SK-N-SH (cell line): ENCODE results near the gene ARSH. TPM values are rescaled to one million over a fixed set of nuclear protein-coding genes. Genes with fewer than 3 reads are reported as not detected.

Experiments used
- CTCF ChIA-PET: fragments of 300-600, 350-600 bp; formaldehyde crosslinking; extraction: SDS; loops from one replicate; lab custom pipeline; 2021; lab: Yijun Ruan, JAX
- POLR2A ChIA-PET: fragments of 350-600 bp; sonication (Branson Sonifier 250); formaldehyde crosslinking; extraction: SDS; loops from one replicate; lab custom pipeline; 2020; ENCODE audit warnings: antibody characterized with exemption, inconsistent platforms; lab: Yijun Ruan, JAX
- DNase-seq: peaks from one replicate; pipeline ENCODE4 v3.0.0; 2012
- H2AFZ ChIP-seq: fragments of 200-600 bp; sonication (generic); 2 replicates; pipeline ENCODE4 v1.8.1; 2016; ENCODE audit warnings: antibody characterized with exemption, mild to moderate bottlenecking, low read depth
- H3F3A ChIP-seq: fragments of 200-600 bp; sonication (generic); replicated peaks from 2 replicates; pipeline ENCODE3; 2016; ENCODE audit warnings: antibody characterized with exemption, mild to moderate bottlenecking; ENCODE audit not compliant: insufficient read depth
- H3K27ac ChIP-seq, 2 experiments: fragments of 200-500 bp in 1 of 2; fragments of 200-600 bp in 1 of 2; sonication (Bioruptor generic) in 1 of 2; sonication (generic), shearing (Covaris generic) in 1 of 2; 2 replicates each; pipeline versions ENCODE4 v1.5.1 to v1.6.1; 2014 to 2016; ENCODE audit warnings: low read depth in 2 of 2, inconsistent platforms in 1 of 2, low read length in 1 of 2, mild to moderate bottlenecking in 1 of 2, mixed read lengths in 1 of 2
- H3K27me3 ChIP-seq: fragments of 200-600 bp; sonication (generic), shearing (Covaris generic); 2 replicates; pipeline ENCODE4 v1.6.1; 2016; ENCODE audit warnings: mixed run types; ENCODE audit not compliant: insufficient read depth
- H3K36me3 ChIP-seq, 2 experiments: fragments of 200-500 bp in 1 of 2; fragments of 200-600 bp in 1 of 2; sonication (Bioruptor generic) in 1 of 2; sonication (generic) in 1 of 2; replicated peaks in 1 of 2; 2 replicates each; pipeline versions ENCODE3 to v1.5.1; 2014 to 2016; ENCODE audit warnings: low read length in 1 of 2, mild to moderate bottlenecking in 1 of 2; ENCODE audit not compliant: insufficient read depth in 2 of 2, control insufficient read depth in 1 of 2
- H3K4me1 ChIP-seq, 2 experiments: fragments of 200-500 bp in 1 of 2; fragments of 200-600 bp in 1 of 2; sonication (Bioruptor generic) in 1 of 2; sonication (generic), shearing (Covaris generic) in 1 of 2; 2 replicates each; pipeline versions ENCODE4 v1.5.1 to v1.6.1; 2014 to 2016; ENCODE audit warnings: low read depth in 1 of 2, low read length in 1 of 2, mixed run types in 1 of 2; ENCODE audit not compliant: insufficient read depth in 2 of 2, control insufficient read depth in 1 of 2
- H3K4me2 ChIP-seq: fragments of 200-600 bp; sonication (generic), shearing (Covaris generic); 2 replicates; pipeline ENCODE4 v1.6.1; 2017; ENCODE audit warnings: mixed run types
- H3K4me3 ChIP-seq, 2 experiments: fragments of 200-500 bp in 1 of 2; fragments of 200-600 bp in 1 of 2; sonication (Bioruptor generic) in 1 of 2; sonication (generic), shearing (Covaris generic) in 1 of 2; 2 replicates each; pipeline versions ENCODE4 v1.5.1 to v1.8.1; 2014 to 2016; ENCODE audit warnings: low read depth in 2 of 2, inconsistent platforms in 1 of 2, low read length in 1 of 2, mild to moderate bottlenecking in 1 of 2, mixed read lengths in 1 of 2, moderate library complexity in 1 of 2
- H3K79me2 ChIP-seq: fragments of 200-600 bp; sonication (generic); 2 replicates; pipeline ENCODE4 v1.8.1; 2017; ENCODE audit warnings: mild to moderate bottlenecking; ENCODE audit not compliant: insufficient read depth
- H3K9ac ChIP-seq: fragments of 200-600 bp; sonication (generic); 2 replicates; pipeline ENCODE4 v1.6.1; 2017; ENCODE audit warnings: mixed run types
- H3K9me2 ChIP-seq: fragments of 200-600 bp; sonication (generic); 2 replicates; pipeline ENCODE4 v1.6.1; 2017; ENCODE audit warnings: mixed run types
- H3K9me3 ChIP-seq: fragments of 200-600 bp; sonication (generic); 2 replicates; pipeline ENCODE4 v1.6.1; 2017; ENCODE audit warnings: mixed run types, mild to moderate bottlenecking, moderate library complexity
- H4K20me1 ChIP-seq: fragments of 200-600 bp; sonication (generic); 2 replicates; pipeline ENCODE4 v1.6.1; 2017; ENCODE audit warnings: mild to moderate bottlenecking, mixed run types; ENCODE audit not compliant: insufficient read depth
- CHD2 ChIP-seq: fragments of 150-350 bp; IDR thresholded peaks from 2 replicates; pipeline ENCODE4 v1.6.1; 2018; ENCODE audit warnings: low read length; ENCODE audit not compliant: partially characterized antibody
- EZH2phosphoT487 ChIP-seq: fragments of 200-600 bp; sonication (generic); IDR thresholded peaks from 2 replicates; pipeline ENCODE4 v1.6.1; 2017; ENCODE audit warnings: low read depth, mixed run types, mild to moderate bottlenecking, antibody characterized with exemption, moderate library complexity, borderline replicate concordance
- FOXJ3 ChIP-seq: sonication (generic); formaldehyde crosslinking; IDR thresholded peaks from 2 replicates; pipeline ENCODE4 v1.5.1; 2020; ENCODE audit warnings: mild to moderate bottlenecking, missing genetic modification reagents
- GATA2 ChIP-seq: sonication (generic); formaldehyde crosslinking; IDR thresholded peaks from 2 replicates; pipeline ENCODE4 v1.5.0; 2020; ENCODE audit warnings: mild to moderate bottlenecking, missing genetic modification reagents
- JUND ChIP-seq: IDR thresholded peaks from 2 replicates; pipeline ENCODE4 v1.4.0; 2012
- MEF2A ChIP-seq: IDR thresholded peaks from 2 replicates; pipeline ENCODE4 v1.4.0; 2012; ENCODE audit warnings: low read depth, borderline replicate concordance
- MXI1 ChIP-seq: IDR thresholded peaks from 2 replicates; pipeline ENCODE4 v1.6.1; 2012; ENCODE audit warnings: mild to moderate bottlenecking, low read depth, low read length, improper control_type of control experiment
- NFIC ChIP-seq: IDR thresholded peaks from 2 replicates; pipeline ENCODE4 v1.4.0; 2012; ENCODE audit warnings: borderline replicate concordance
- NRF1 ChIP-seq: IDR thresholded peaks from 2 replicates; pipeline ENCODE4 v1.6.1; 2012; ENCODE audit warnings: low read depth, mild to moderate bottlenecking, low read length
- POLR2AphosphoS5 ChIP-seq: IDR thresholded peaks from 2 replicates; pipeline ENCODE4 v1.6.1; 2012; ENCODE audit warnings: low read depth, low read length
- RAD21 ChIP-seq: IDR thresholded peaks from 2 replicates; pipeline ENCODE4 v1.6.1; 2012; ENCODE audit warnings: mild to moderate bottlenecking, low read length
- REST ChIP-seq: IDR thresholded peaks from 2 replicates; pipeline ENCODE4 v1.6.1; 2012; ENCODE audit warnings: mild to moderate bottlenecking, low read depth, low read length, moderate library complexity
- RFX5 ChIP-seq: IDR thresholded peaks from 2 replicates; pipeline ENCODE4 v1.6.1; 2012; ENCODE audit warnings: mild to moderate bottlenecking, improper control_type of control experiment, low read length
- RXRA ChIP-seq: IDR thresholded peaks from 2 replicates; pipeline ENCODE4 v1.4.0; 2012; ENCODE audit warnings: low read depth, mild to moderate bottlenecking, borderline replicate concordance
- SIN3A ChIP-seq: IDR thresholded peaks from 2 replicates; pipeline ENCODE4 v1.6.1; 2012; ENCODE audit warnings: low read depth, mild to moderate bottlenecking, low read length, moderate library complexity, borderline replicate concordance
- TAF1 ChIP-seq: IDR thresholded peaks from 2 replicates; pipeline ENCODE4 v1.6.1; 2012; ENCODE audit warnings: low read depth, mild to moderate bottlenecking, low read length, moderate library complexity, borderline replicate concordance
- TCF12 ChIP-seq: IDR thresholded peaks from 2 replicates; pipeline ENCODE4 v1.4.0; 2012
- ZBTB33 ChIP-seq: IDR thresholded peaks from 2 replicates; pipeline ENCODE4 v1.4.0; 2012; ENCODE audit warnings: low read depth, borderline replicate concordance
- WGBS: methylation state at CpG from one replicate; pipeline ENCODE4 v1.1.6; 2017; ENCODE audit warnings: low lambda C conversion rate; 5-methylcytosine and 5-hydroxymethylcytosine counted together
- polyA plus RNA-seq, 3 experiments: library from polyadenylated mRNA; depleted of rRNA; stranded (reverse); fragments of >200 nt; gene quantifications; 2 replicates each; pipeline ENCODE4 v1.2.3, GENCODE V29; 2012
- TF ChIP-seq, protein P1 (sequence below): fragments of 200-600 bp; sonication (generic); IDR thresholded peaks from 2 replicates; pipeline ENCODE4 v1.6.1; 2017; ENCODE audit warnings: antibody characterized with exemption, mild to moderate bottlenecking, moderate library complexity
- TF ChIP-seq, protein P2 (sequence below): IDR thresholded peaks from 2 replicates; pipeline ENCODE4; 2012
- TF ChIP-seq, protein P3 (sequence below): IDR thresholded peaks from 2 replicates; pipeline ENCODE4 v1.4.0; 2012; ENCODE audit warnings: low read depth, borderline replicate concordance

ARSH gene
- polyA plus RNA-seq, 1 of the 3 experiments (the other 2 are of a cell fraction), result not detected

DNA sequence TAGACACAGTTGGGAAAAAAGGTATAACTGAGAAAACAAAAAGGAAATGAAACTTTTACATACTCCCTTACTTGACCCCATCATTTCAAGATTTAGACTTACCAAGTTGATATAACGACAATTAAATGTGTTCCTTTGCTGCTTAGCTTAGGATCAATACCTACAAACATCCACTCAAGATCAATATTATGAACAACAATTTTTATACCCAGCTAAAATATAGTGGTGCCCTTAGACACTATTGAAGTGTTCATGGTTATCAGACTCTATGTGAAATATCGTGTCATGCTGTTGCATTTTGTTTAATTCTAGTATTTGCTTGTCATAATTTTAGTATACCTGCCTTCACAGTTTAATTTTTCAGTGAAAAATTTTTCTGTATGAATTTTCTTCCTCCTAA is 4.2 kb downstream of the ARSH start:
- Histone ChIP-seq H2AFZ (no peak overlapping the region), H3K27ac (no peak overlapping the region), H3K4me3 (no peak overlapping the region), H3K36me3 (no peaks in the 10 kb centered on the region), H3F3A (no peaks in the 10 kb centered on the region), H3K27me3 (no peaks in the 10 kb centered on the region), H4K20me1 (no peaks in the 10 kb centered on the region), H3K9ac (no peak overlapping the region), H3K4me1 (no peaks in the 10 kb centered on the region), H3K9me3 (0 out of 2 replicates have a peak, but pooled peaks cover 3% of the 10 kb centered on the region), H3K4me2 (no peak overlapping the region), H3K9me2 (no peaks in the 10 kb centered on the region), H3K79me2 (no peaks in the 10 kb centered on the region)
- ChIA-PET CTCF (no interaction called here), POLR2A (no interaction called here)
- WGBS, result 2% methylated on average over 2 of the region's 2 CpGs
- no peak for TF ChIP-seq MEF2A
- TF ChIP-seq GATA2 (CRISPR knock-in tag), result no peak
- no peak for TF ChIP-seq NFIC
- no peak for TF ChIP-seq CHD2
- no peak for TF ChIP-seq EZH2phosphoT487
- no peak for TF ChIP-seq RXRA
- TF ChIP-seq, protein P1, sequence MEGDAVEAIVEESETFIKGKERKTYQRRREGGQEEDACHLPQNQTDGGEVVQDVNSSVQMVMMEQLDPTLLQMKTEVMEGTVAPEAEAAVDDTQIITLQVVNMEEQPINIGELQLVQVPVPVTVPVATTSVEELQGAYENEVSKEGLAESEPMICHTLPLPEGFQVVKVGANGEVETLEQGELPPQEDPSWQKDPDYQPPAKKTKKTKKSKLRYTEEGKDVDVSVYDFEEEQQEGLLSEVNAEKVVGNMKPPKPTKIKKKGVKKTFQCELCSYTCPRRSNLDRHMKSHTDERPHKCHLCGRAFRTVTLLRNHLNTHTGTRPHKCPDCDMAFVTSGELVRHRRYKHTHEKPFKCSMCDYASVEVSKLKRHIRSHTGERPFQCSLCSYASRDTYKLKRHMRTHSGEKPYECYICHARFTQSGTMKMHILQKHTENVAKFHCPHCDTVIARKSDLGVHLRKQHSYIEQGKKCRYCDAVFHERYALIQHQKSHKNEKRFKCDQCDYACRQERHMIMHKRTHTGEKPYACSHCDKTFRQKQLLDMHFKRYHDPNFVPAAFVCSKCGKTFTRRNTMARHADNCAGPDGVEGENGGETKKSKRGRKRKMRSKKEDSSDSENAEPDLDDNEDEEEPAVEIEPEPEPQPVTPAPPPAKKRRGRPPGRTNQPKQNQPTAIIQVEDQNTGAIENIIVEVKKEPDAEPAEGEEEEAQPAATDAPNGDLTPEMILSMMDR, result no peak
- TF ChIP-seq, protein P2, sequence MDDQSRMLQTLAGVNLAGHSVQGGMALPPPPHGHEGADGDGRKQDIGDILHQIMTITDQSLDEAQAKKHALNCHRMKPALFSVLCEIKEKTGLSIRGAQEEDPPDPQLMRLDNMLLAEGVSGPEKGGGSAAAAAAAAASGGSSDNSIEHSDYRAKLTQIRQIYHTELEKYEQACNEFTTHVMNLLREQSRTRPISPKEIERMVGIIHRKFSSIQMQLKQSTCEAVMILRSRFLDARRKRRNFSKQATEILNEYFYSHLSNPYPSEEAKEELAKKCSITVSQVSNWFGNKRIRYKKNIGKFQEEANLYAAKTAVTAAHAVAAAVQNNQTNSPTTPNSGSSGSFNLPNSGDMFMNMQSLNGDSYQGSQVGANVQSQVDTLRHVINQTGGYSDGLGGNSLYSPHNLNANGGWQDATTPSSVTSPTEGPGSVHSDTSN, result no peak
- no peak for TF ChIP-seq POLR2AphosphoS5
- no peak for TF ChIP-seq TCF12
- TF ChIP-seq RFX5, result no peak
- TF ChIP-seq, protein P3, sequence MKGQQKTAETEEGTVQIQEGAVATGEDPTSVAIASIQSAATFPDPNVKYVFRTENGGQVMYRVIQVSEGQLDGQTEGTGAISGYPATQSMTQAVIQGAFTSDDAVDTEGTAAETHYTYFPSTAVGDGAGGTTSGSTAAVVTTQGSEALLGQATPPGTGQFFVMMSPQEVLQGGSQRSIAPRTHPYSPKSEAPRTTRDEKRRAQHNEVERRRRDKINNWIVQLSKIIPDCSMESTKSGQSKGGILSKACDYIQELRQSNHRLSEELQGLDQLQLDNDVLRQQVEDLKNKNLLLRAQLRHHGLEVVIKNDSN, result no peak
- no peak for TF ChIP-seq JUND
- TF ChIP-seq SIN3A, result no peak
- TF ChIP-seq NRF1, result no peak
- no peak for TF ChIP-seq FOXJ3 (CRISPR knock-in tag)
- no peak for DNase-seq

- Histone ChIP-seq H3K4me3 (no peak overlapping the region), H3K4me1 (no peaks in the 10 kb centered on the region), H3K4me2 (no peak overlapping the region), H3K27ac (no peak overlapping the region), H3F3A (no peaks in the 10 kb centered on the region), H3K9me3 (no peaks in the 10 kb centered on the region), H3K27me3 (no peaks in the 10 kb centered on the region; the same call in 1 of the 2 replicates), H2AFZ (no peak overlapping the region), H3K79me2 (no peaks in the 10 kb centered on the region), H3K36me3 (no peaks in the 10 kb centered on the region), H3K9ac (no peak overlapping the region), H3K9me2 (no peaks in the 10 kb centered on the region), H4K20me1 (no peaks in the 10 kb centered on the region)
- POLR2A ChIA-PET, result no interaction called here
- DNase-seq, result no peak
- CTCF ChIA-PET, result no interaction called here
- TF ChIP-seq NRF1, result no peak
- TF ChIP-seq CHD2, result no peak
- no peak for TF ChIP-seq JUND
- no peak for TF ChIP-seq RXRA
- no peak for TF ChIP-seq RAD21
- no peak for TF ChIP-seq MXI1
- no peak for TF ChIP-seq ZBTB33
- no peak for TF ChIP-seq TAF1
- TF ChIP-seq REST, result no peak
These were observed 11.1 kb downstream of the ARSH start for GRCh38 chrX:3017492-3017891.
